ENCODE measurements around the gene KRTAP17-1. TPM values are rescaled to one million over a fixed set of nuclear protein-coding genes. Genes with fewer than 3 reads are reported as not detected.

KRTAP17-1 gene
- polyA plus RNA-seq (not detected in 2 replicates), polyA minus RNA-seq (not detected in 2 replicates)

- TF ChIP-seq POLR2AphosphoS5 (IDR thresholded peaks at IDR 0.05) (no peak), TAF1 (IDR thresholded peaks at IDR 0.05; ENCODE audit: low read depth) (no peak), EP300 (conservative IDR thresholded peaks at IDR 0.05; ENCODE audit: poor library complexity, severe bottlenecking) (no peak), EZH2 (IDR thresholded peaks at IDR 0.05; ENCODE audit: borderline replicate concordance, insufficient read depth, low read length, poor library complexity, severe bottlenecking) (no peak), RAD21 (conservative IDR thresholded peaks at IDR 0.05) (no peak), MXI1 (conservative IDR thresholded peaks at IDR 0.05; ENCODE audit: poor library complexity, severe bottlenecking) (no peak), SMC3 (conservative IDR thresholded peaks at IDR 0.05; ENCODE audit: poor library complexity) (no peak)
- TF ChIP-seq, protein P1, sequence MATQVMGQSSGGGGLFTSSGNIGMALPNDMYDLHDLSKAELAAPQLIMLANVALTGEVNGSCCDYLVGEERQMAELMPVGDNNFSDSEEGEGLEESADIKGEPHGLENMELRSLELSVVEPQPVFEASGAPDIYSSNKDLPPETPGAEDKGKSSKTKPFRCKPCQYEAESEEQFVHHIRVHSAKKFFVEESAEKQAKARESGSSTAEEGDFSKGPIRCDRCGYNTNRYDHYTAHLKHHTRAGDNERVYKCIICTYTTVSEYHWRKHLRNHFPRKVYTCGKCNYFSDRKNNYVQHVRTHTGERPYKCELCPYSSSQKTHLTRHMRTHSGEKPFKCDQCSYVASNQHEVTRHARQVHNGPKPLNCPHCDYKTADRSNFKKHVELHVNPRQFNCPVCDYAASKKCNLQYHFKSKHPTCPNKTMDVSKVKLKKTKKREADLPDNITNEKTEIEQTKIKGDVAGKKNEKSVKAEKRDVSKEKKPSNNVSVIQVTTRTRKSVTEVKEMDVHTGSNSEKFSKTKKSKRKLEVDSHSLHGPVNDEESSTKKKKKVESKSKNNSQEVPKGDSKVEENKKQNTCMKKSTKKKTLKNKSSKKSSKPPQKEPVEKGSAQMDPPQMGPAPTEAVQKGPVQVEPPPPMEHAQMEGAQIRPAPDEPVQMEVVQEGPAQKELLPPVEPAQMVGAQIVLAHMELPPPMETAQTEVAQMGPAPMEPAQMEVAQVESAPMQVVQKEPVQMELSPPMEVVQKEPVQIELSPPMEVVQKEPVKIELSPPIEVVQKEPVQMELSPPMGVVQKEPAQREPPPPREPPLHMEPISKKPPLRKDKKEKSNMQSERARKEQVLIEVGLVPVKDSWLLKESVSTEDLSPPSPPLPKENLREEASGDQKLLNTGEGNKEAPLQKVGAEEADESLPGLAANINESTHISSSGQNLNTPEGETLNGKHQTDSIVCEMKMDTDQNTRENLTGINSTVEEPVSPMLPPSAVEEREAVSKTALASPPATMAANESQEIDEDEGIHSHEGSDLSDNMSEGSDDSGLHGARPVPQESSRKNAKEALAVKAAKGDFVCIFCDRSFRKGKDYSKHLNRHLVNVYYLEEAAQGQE (IDR thresholded peaks at IDR 0.05; ENCODE audit: borderline replicate concordance): no peak
- TF ChIP-seq, protein P2, sequence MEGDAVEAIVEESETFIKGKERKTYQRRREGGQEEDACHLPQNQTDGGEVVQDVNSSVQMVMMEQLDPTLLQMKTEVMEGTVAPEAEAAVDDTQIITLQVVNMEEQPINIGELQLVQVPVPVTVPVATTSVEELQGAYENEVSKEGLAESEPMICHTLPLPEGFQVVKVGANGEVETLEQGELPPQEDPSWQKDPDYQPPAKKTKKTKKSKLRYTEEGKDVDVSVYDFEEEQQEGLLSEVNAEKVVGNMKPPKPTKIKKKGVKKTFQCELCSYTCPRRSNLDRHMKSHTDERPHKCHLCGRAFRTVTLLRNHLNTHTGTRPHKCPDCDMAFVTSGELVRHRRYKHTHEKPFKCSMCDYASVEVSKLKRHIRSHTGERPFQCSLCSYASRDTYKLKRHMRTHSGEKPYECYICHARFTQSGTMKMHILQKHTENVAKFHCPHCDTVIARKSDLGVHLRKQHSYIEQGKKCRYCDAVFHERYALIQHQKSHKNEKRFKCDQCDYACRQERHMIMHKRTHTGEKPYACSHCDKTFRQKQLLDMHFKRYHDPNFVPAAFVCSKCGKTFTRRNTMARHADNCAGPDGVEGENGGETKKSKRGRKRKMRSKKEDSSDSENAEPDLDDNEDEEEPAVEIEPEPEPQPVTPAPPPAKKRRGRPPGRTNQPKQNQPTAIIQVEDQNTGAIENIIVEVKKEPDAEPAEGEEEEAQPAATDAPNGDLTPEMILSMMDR (IDR thresholded peaks at IDR 0.05; ENCODE audit: poor library complexity, severe bottlenecking): no peak
- no peak within 1 kb of the TSS for H3K9ac ChIP-seq (ENCODE audit: low read length)
- H3K27me3 ChIP-seq (ENCODE audit: insufficient read depth, low read depth, low read length): no peaks in the 10 kb centered on the region
- H3K27ac ChIP-seq (ENCODE audit: low read length): no peak within 1 kb of the TSS
- H3K9me3 ChIP-seq (ENCODE audit: low read length): no peaks in the 10 kb centered on the region
- H3K9me2 ChIP-seq (ENCODE audit: insufficient read depth, low read length): no peaks in the 10 kb centered on the region
- H3K4me2 ChIP-seq (ENCODE audit: low read length): no peak within 1 kb of the TSS
- H3F3A ChIP-seq (ENCODE audit: insufficient read depth, low read length, poor library complexity, severe bottlenecking): no peaks in the 10 kb centered on the region
- H3K79me2 ChIP-seq (replicated peaks; ENCODE audit: insufficient read depth, low read length): no peaks in the 10 kb centered on the region
- H4K20me1 ChIP-seq (ENCODE audit: insufficient read depth): no peaks in the 10 kb centered on the region
- no peaks in the 10 kb centered on the region for H3K36me3 ChIP-seq (ENCODE audit: insufficient read depth, low read length)
- H2AFZ ChIP-seq (ENCODE audit: low read depth, low read length): no peak within 1 kb of the TSS
- no peak within 1 kb of the TSS for H3K4me3 ChIP-seq (ENCODE audit: low read length)
Observed at GRCh38 chr17:41315204-41315794, at the start of gene KRTAP17-1. Gene KRTAP17-1, minus strand, starts transcription at chr17:41315710. Its CDS starts 60 bp downstream, at chr17:41315650.

DNA sequence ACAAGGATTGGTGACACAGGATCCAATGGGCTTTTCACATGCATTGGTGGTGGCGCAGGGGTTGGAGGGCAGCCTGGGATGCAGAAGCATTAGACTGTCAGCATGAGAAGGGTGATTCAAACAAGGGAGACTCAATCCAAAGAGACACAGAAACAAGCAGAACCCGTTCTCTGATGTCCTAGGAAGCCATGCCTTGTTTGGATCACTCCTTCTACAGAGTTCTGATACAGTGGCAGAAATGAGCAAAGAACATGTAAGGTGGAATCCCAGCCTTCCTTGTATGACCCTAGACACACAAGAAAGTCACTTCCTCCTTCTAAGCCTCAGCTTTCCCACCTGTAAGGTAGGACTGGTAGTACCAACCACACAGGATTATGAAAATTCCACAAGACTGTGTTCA is 48.4 kb upstream of the KRTAP17-1 start:
- Histone ChIP-seq H3K9me2 (ENCODE audit: insufficient read depth, low read length) (no peaks in the 10 kb centered on the region), H3K9ac (ENCODE audit: low read length) (no peak overlapping the region), H3F3A (ENCODE audit: insufficient read depth, low read length, poor library complexity, severe bottlenecking) (no peaks in the 10 kb centered on the region), H3K36me3 (ENCODE audit: insufficient read depth, low read length) (no peaks in the 10 kb centered on the region), H3K79me2 (replicated peaks; ENCODE audit: insufficient read depth, low read length) (no peaks in the 10 kb centered on the region), H4K20me1 (ENCODE audit: insufficient read depth) (no peaks in the 10 kb centered on the region), H2AFZ (ENCODE audit: low read depth, low read length) (no peak overlapping the region), H3K9me3 (ENCODE audit: low read length) (no peaks in the 10 kb centered on the region), H3K4me2 (ENCODE audit: low read length) (no peak overlapping the region), H3K27ac (ENCODE audit: low read length) (no peak overlapping the region), H3K4me3 (ENCODE audit: low read length) (no peak overlapping the region), H3K27me3 (ENCODE audit: insufficient read depth, low read depth, low read length) (no peaks in the 10 kb centered on the region)
- TF ChIP-seq TAF1 (IDR thresholded peaks at IDR 0.05; ENCODE audit: low read depth) (no peak), RAD21 (conservative IDR thresholded peaks at IDR 0.05) (no peak), MXI1 (conservative IDR thresholded peaks at IDR 0.05; ENCODE audit: poor library complexity, severe bottlenecking) (no peak), EZH2 (IDR thresholded peaks at IDR 0.05; ENCODE audit: borderline replicate concordance, insufficient read depth, low read length, poor library complexity, severe bottlenecking) (no peak)
- TF ChIP-seq, protein P1 (IDR thresholded peaks at IDR 0.05; ENCODE audit: borderline replicate concordance): no peak
